Esophagus muscularis mucosa (tissue), 4 donors: ENCODE data around the gene OR10C1. TPM values are rescaled to one million over a fixed set of nuclear protein-coding genes. Genes with fewer than 3 reads are reported as not detected.

Source experiments
- DNase-seq: peaks from one replicate; pipeline ENCODE4 v3.0.0-alpha.2; 2017; ENCODE audit errors: extremely low spot score
- H3K27ac ChIP-seq, 4 donors: fragments of 200-600 bp; sonication (generic); replicated peaks in 1 of 4; 1 replicate in 3 of 4; 2 replicates in 1 of 4; pipeline ENCODE4 v1.5.1; 2016 to 2019; ENCODE audit warnings: mild to moderate bottlenecking in 1 of 4
- H3K27me3 ChIP-seq, 4 donors: fragments of 200-600 bp; sonication (generic); one replicate each; pipeline versions ENCODE4 v1.5.1 to v1.6.0; 2016 to 2019
- H3K36me3 ChIP-seq, 4 donors: fragments of 200-600 bp; sonication (generic); one replicate each; pipeline ENCODE4 v1.5.1; 2016 to 2019
- H3K4me1 ChIP-seq, 4 donors: fragments of 200-600 bp; sonication (generic); one replicate each; pipeline ENCODE4 v1.5.1; 2016 to 2019
- H3K4me3 ChIP-seq, 4 donors: fragments of 200-600 bp; sonication (generic); 1 replicate in 2 of 4; 2 replicates in 2 of 4; pipeline ENCODE4 v1.5.1; 2016 to 2019; ENCODE audit warnings: mild to moderate bottlenecking in 4 of 4, moderate library complexity in 1 of 4
- H3K9me3 ChIP-seq, 4 donors: fragments of 200-600 bp; sonication (generic); 1 replicate in 3 of 4; 2 replicates in 1 of 4; pipeline ENCODE4 v1.5.1; 2016 to 2019
- CTCF ChIP-seq, 3 experiments: fragments of 200-600 bp in 2 of 3; fragments of 450-650 bp in 1 of 3; sonication (generic) in 2 of 3; IDR thresholded peaks; one replicate each; pipeline ENCODE4 v1.5.1; 2017 to 2019; ENCODE audit warnings: antibody characterized with exemption in 3 of 3, mild to moderate bottlenecking in 2 of 3, moderate library complexity in 1 of 3
- EP300 ChIP-seq: sonication (generic); formaldehyde crosslinking; IDR thresholded peaks from one replicate; pipeline ENCODE4 v1.6.1; 2017; ENCODE audit warnings: antibody characterized with exemption
- POLR2A ChIP-seq: fragments of 450-650 bp; IDR thresholded peaks from one replicate; pipeline ENCODE4 v1.6.1; 2017; ENCODE audit warnings: antibody characterized with exemption, moderate library complexity, mild to moderate bottlenecking, low read depth
- POLR2AphosphoS5 ChIP-seq, 2 donors: sonication (generic); formaldehyde crosslinking; IDR thresholded peaks; one replicate each; pipeline ENCODE4 v1.6.1; 2017; ENCODE audit warnings: antibody characterized with exemption in 2 of 2
- WGBS: methylation state at CpG from one replicate; pipeline ENCODE4 v1.1.5; 2018; 5-methylcytosine and 5-hydroxymethylcytosine counted together
- intact Hi-C: fragments of 100-400 bp; cut with DNase I; formaldehyde crosslinking; loops from one replicate; pipeline ENCODE4 v1.15.1; 2023
- total RNA-seq, 4 donors: library from RNA; depleted of rRNA; stranded (reverse); fragments of >200 nt; gene quantifications; one replicate each; pipeline versions ENCODE4 v1.1.0 to v1.2.1, GENCODE V29; 2016

The OR10C1 gene
- total RNA-seq, 4 donors from 2014 or later: not detected

GRCh38 chr6:29483735-29484134 lies 44.6 kb downstream of the OR10C1 start:
- WGBS: 50% methylated on average over 1 of the region's 1 CpG
- no peak for DNase-seq
- intact Hi-C loops: no loop called here
- no peaks in the 10 kb centered on the region for H3K36me3 ChIP-seq
- no peaks in the 10 kb centered on the region for H3K27me3 ChIP-seq
- no peak overlapping the region for H3K4me3 ChIP-seq
- no peaks in the 10 kb centered on the region for H3K4me1 ChIP-seq
- no peak for TF ChIP-seq POLR2AphosphoS5 (IDR thresholded peaks at IDR 0.05)
- no peak for TF ChIP-seq EP300
- TF ChIP-seq POLR2A: no peak
- TF ChIP-seq CTCF (IDR thresholded peaks at IDR 0.05): no peak
- H3K9me3 ChIP-seq: peaks cover 0 to 4% (median 2%) of the 10 kb centered on the region in 4 donors
- no peak overlapping the region for H3K27ac ChIP-seq

GRCh38 chr6:29486577-29486976 lies 47.5 kb downstream of the OR10C1 start:
- intact Hi-C loops: no loop called here
- H3K36me3 ChIP-seq: no peaks in the 10 kb centered on the region
- H3K4me3 ChIP-seq: no peak overlapping the region
- peak; percentile 66 for DNase-seq
- WGBS: 52% methylated on average over 4 of the region's 4 CpGs
- no peak for TF ChIP-seq POLR2AphosphoS5 (IDR thresholded peaks at IDR 0.05)
- no peak for TF ChIP-seq CTCF (IDR thresholded peaks at IDR 0.05)
- TF ChIP-seq EP300: no peak
- no peak for TF ChIP-seq POLR2A
- H3K9me3 ChIP-seq: peaks cover 0 to 4% (median 2%) of the 10 kb centered on the region in 4 donors
- no peaks in the 10 kb centered on the region for H3K27me3 ChIP-seq
- H3K4me1 ChIP-seq: no peaks in the 10 kb centered on the region
- H3K27ac ChIP-seq: no peak overlapping the region

- no peak overlapping the region for H3K4me3 ChIP-seq
- H3K4me1 ChIP-seq: no peaks in the 10 kb centered on the region
- no peak overlapping the region for H3K27ac ChIP-seq
- peak; percentile 55 for DNase-seq
- H3K36me3 ChIP-seq: no peaks in the 10 kb centered on the region
- no peak for TF ChIP-seq POLR2A
- TF ChIP-seq CTCF (IDR thresholded peaks at IDR 0.05): no peak
- no peak for TF ChIP-seq EP300
- TF ChIP-seq POLR2AphosphoS5 (IDR thresholded peaks at IDR 0.05): no peak
- peaks cover 0 to 2% (median under 1%) of the 10 kb centered on the region in 4 donors for H3K9me3 ChIP-seq
- H3K27me3 ChIP-seq: no peaks in the 10 kb centered on the region
- WGBS: 90% methylated on average over 5 of the region's 5 CpGs
- intact Hi-C loops: no loop called here
These were observed 48.0 kb downstream of the OR10C1 start for GRCh38 chr6:29487131-29487530.

- Histone ChIP-seq H3K4me1 (no peaks in the 10 kb centered on the region), H3K27ac (no peak within 1 kb of the TSS), H3K27me3 (no peaks in the 10 kb centered on the region), H3K4me3 (no peak within 1 kb of the TSS), H3K9me3 (no peaks in the 10 kb centered on the region), H3K36me3 (no peaks in the 10 kb centered on the region)
- TF ChIP-seq POLR2AphosphoS5 (IDR thresholded peaks at IDR 0.05): no peak
- TF ChIP-seq POLR2A: no peak
- no peak for TF ChIP-seq CTCF (IDR thresholded peaks at IDR 0.05)
- TF ChIP-seq EP300: no peak
- intact Hi-C loops: no loop called here
- DNase-seq: peak; percentile 60
- WGBS: 86% methylated on average over 2 of the region's 2 CpGs
These were observed 48.6 kb downstream of the OR10C1 start, which contains the start of gene MAS1L for GRCh38 chr6:29487660-29488059. TSS of gene MAS1L (minus strand) at chr6:29487956. CDS start at chr6:29487902, 54 bp downstream.

- intact Hi-C loops: no loop called here
- no peaks in the 10 kb centered on the region for H3K4me1 ChIP-seq
- no peak overlapping the region for H3K4me3 ChIP-seq
These were observed 49.8 kb downstream of the OR10C1 start for GRCh38 chr6:29488874-29489273.

More at GRCh38 chr6:29488874-29489273, 49.8 kb downstream of the OR10C1 start:
- no peak for TF ChIP-seq CTCF (IDR thresholded peaks at IDR 0.05)
- TF ChIP-seq POLR2AphosphoS5 (IDR thresholded peaks at IDR 0.05): no peak
- no peak for TF ChIP-seq EP300
- TF ChIP-seq POLR2A: no peak
- no peak for DNase-seq
- H3K27me3 ChIP-seq: no peaks in the 10 kb centered on the region
- no peaks in the 10 kb centered on the region for H3K9me3 ChIP-seq
- H3K27ac ChIP-seq: no peak overlapping the region
- no peaks in the 10 kb centered on the region for H3K36me3 ChIP-seq
